Endothelial cell (in vitro differentiated cells): Measurements from ENCODE around the gene NIP7. TPM values are rescaled to one million over a fixed set of nuclear protein-coding genes. Genes with fewer than 3 reads are reported as not detected.
A peak's percentile ranks its signal among the peaks of the same experiment; 100 is the strongest.

Experiments used
- DNase-seq: peaks from one replicate; pipeline ENCODE4 v3.0.0; 2021; ENCODE audit warnings: low spot score
- H3K27ac Mint-ChIP-seq: one replicate; pipeline ENCODE4 v1.8.0; 2021; ENCODE audit warnings: mixed read lengths, inconsistent platforms; ENCODE audit not compliant: unreplicated experiment
- H3K27me3 Mint-ChIP-seq: one replicate; pipeline ENCODE4 v1.8.0; 2021; ENCODE audit warnings: mild to moderate bottlenecking, moderate library complexity, mixed read lengths, inconsistent platforms; ENCODE audit not compliant: unreplicated experiment
- H3K36me3 Mint-ChIP-seq: one replicate; pipeline ENCODE4 v1.8.0; 2021; ENCODE audit warnings: mild to moderate bottlenecking, low read depth, mixed read lengths, inconsistent platforms; ENCODE audit not compliant: unreplicated experiment
- H3K4me1 Mint-ChIP-seq: one replicate; pipeline ENCODE4 v1.8.0; 2021; ENCODE audit warnings: mild to moderate bottlenecking, mixed read lengths, inconsistent platforms; ENCODE audit not compliant: unreplicated experiment
- H3K4me3 Mint-ChIP-seq: one replicate; pipeline ENCODE4 v1.8.0; 2021; ENCODE audit warnings: mild to moderate bottlenecking, mixed read lengths, inconsistent platforms; ENCODE audit not compliant: unreplicated experiment
- H3K9me3 Mint-ChIP-seq: one replicate; pipeline ENCODE4 v1.8.0; 2021; ENCODE audit warnings: mixed read lengths, inconsistent platforms; ENCODE audit not compliant: unreplicated experiment
- CTCF ChIP-seq: fragments of 200-600 bp; sonication (generic); IDR thresholded peaks from one replicate; pipeline ENCODE4 v1.5.0; 2021; ENCODE audit warnings: antibody characterized with exemption; ENCODE audit not compliant: unreplicated experiment
- total RNA-seq: library from RNA; stranded (reverse); fragmentation: NEBNext Ultra II Directional; extraction: Animal tissue kit (Norgen Biotek cat#: 25700); gene quantifications from one replicate; pipeline ENCODE4 v1.2.1, GENCODE V29; 2021; ENCODE audit not compliant: unreplicated experiment

Gene NIP7
- total RNA-seq, 1 donor from 2014 or later: 34.4 TPM

GRCh38 chr16:69368866-69369265, 29.3 kb downstream of the NIP7 start:
- no peak overlapping the region for H3K4me3 Mint-ChIP-seq
- no peaks in the 10 kb centered on the region for H3K9me3 Mint-ChIP-seq
- peaks cover 39% of the 10 kb centered on the region for H3K36me3 Mint-ChIP-seq
- H3K27ac Mint-ChIP-seq: no peak overlapping the region
- peaks cover 64% of the 10 kb centered on the region for H3K4me1 Mint-ChIP-seq
- H3K27me3 Mint-ChIP-seq: peaks cover 5% of the 10 kb centered on the region
- no peak for TF ChIP-seq CTCF
- DNase-seq: no peak

GRCh38 chr16:69371564-69371963, 32.0 kb downstream of the NIP7 start:
- peaks cover 55% of the 10 kb centered on the region for H3K4me1 Mint-ChIP-seq
- no peak for TF ChIP-seq CTCF
- DNase-seq: no peak
- no peak overlapping the region for H3K27ac Mint-ChIP-seq
- H3K27me3 Mint-ChIP-seq: peaks cover 3% of the 10 kb centered on the region
- H3K4me3 Mint-ChIP-seq: no peak overlapping the region
- peaks cover 26% of the 10 kb centered on the region for H3K36me3 Mint-ChIP-seq
- H3K9me3 Mint-ChIP-seq: no peaks in the 10 kb centered on the region

DNA sequence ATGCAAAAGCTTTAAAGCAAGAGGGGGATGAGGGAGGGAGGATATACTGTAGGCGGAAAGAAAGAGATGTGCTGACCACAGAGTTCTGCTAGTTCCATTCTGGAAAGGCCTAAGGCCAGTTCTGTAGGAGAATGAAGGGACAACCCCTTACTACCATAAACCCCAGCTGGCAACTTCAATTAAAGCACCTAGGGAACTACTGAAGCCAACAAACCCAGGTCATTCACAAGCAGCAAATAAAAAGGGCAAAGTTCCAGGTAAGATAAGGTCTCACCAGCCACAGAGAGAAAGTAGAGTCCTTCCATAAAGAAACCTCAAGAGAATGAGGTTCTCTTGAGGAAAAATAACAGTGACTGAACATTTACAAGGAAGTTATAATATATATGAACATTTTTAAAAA, 33.4 kb downstream of the NIP7 start:
- peak overlapping the region; percentile 26 for H3K27ac Mint-ChIP-seq
- DNase-seq: no peak
- H3K4me1 Mint-ChIP-seq: peaks cover 41% of the 10 kb centered on the region
- H3K27me3 Mint-ChIP-seq: peaks cover 3% of the 10 kb centered on the region
- H3K4me3 Mint-ChIP-seq: no peak overlapping the region
- H3K9me3 Mint-ChIP-seq: no peaks in the 10 kb centered on the region
- peaks cover 22% of the 10 kb centered on the region for H3K36me3 Mint-ChIP-seq
- TF ChIP-seq CTCF: no peak

DNA sequence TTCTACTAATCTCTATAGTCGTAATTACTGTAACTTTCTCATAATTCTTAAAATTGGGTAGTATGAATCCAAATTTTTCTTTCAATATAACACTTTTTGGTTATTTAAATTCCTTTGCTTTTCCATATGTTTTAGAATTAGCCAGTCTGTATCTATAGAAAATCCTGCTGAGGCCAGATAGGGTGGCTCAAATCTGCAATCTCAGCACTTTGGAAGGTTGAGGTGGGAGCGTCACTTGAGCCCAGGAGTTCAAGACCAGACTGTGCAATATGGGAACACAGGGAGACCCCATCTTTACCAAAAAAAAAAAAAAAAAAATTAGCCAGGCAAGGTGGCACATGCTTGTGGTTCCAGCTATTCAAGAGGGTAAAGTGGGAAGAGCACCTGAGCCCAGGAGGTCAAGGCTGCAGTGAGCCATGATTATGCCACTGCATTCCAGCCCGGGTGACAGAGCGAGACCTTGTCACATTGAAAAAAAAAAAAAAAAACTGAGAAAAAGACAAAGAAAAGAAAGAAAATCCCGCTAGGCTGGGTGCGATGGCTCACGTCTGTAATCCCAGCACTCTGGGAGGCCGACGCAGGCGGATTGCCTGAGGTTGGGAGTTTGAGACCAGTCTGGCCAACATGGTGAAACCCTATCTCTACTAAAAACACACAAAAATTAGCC, 37.0 kb downstream of the NIP7 start:
- TF ChIP-seq CTCF: no peak
- Mint-ChIP-seq H3K9me3 (no peaks in the 10 kb centered on the region), H3K4me3 (no peak overlapping the region), H3K27me3 (peaks cover 3% of the 10 kb centered on the region), H3K4me1 (peaks cover 22% of the 10 kb centered on the region), H3K27ac (no peak overlapping the region), H3K36me3 (peaks cover 11% of the 10 kb centered on the region)
- DNase-seq: no peak

- H3K9me3 Mint-ChIP-seq: no peaks in the 10 kb centered on the region
- no peaks in the 10 kb centered on the region for H3K27me3 Mint-ChIP-seq
- H3K4me1 Mint-ChIP-seq: peaks cover 9% of the 10 kb centered on the region
- H3K36me3 Mint-ChIP-seq: peaks cover 20% of the 10 kb centered on the region
- TF ChIP-seq CTCF: no peak
- no peak for DNase-seq
- H3K27ac Mint-ChIP-seq: no peak overlapping the region
- H3K4me3 Mint-ChIP-seq: no peak overlapping the region
Measured at GRCh38 chr16:69378036-69378435, 38.5 kb downstream of the NIP7 start.
